Measurements from ENCODE around the gene CTNNBL1.

DNA sequence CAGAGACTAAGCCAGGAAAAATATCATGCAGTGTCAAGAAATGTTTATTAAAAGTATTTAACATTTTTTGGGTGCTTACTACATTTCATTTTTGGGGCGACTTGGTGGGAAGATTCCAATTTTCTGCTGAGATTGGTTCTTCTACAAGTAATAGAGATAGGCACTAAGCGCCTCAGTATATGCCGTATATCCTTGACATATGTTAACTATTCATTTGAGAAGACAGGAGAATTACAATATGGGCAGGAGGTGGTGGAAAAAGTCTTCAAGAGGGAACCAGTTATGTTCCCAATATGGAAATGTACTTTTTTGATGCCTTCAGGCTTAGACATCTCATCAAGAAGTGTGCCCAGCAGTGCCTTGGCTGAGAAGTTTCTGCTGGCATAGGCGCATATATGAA, 6.5 kb downstream of the CTNNBL1 start:
- TF ChIP-seq POLR2AphosphoS5 (IDR thresholded peaks at IDR 0.05; ENCODE audit: borderline replicate concordance, low read depth, low read length), result no peak
- TF ChIP-seq FOXP2 (optimal IDR thresholded peaks at IDR 0.05; ENCODE audit: control extremely low read depth, extremely low read length, insufficient read depth), result no peak
- TF ChIP-seq EZH2 (IDR thresholded peaks at IDR 0.05), result no peak
